ENCODE results near the gene CMTM8.

The CMTM8 gene

DNA sequence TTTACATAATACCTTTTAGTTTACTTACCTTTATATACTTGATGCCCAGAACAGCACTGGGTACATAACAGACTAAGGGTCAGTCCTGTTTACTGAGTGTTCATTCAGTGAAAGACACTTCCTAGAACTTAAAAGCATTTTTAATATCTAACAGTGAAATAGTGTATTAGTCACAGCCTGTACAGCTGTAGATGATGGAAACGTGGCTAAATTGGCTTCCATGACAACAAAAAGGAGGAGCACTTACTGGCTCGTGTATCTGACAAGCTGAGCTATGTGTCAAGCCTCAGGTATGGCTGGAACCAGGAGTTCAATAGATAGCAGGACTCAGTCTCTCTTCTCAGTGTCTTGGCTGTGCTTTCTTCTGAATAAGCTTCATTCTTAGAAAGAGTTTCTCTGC lies 40.2 kb downstream of the CMTM8 start:
- ChIA-PET POLR2A (no interaction called here), CTCF (no interaction called here)
- TF ChIP-seq SP1 (IDR thresholded peaks at IDR 0.05) (no peak), LEF1 (IDR thresholded peaks at IDR 0.05; ENCODE audit: borderline replicate concordance) (no peak), ELF4 (IDR thresholded peaks at IDR 0.05) (no peak), NFRKB (IDR thresholded peaks at IDR 0.05) (no peak), HDGF (IDR thresholded peaks at IDR 0.05; ENCODE audit: borderline replicate concordance) (no peak), SUZ12 (IDR thresholded peaks at IDR 0.05) (no peak), CTBP1 (IDR thresholded peaks at IDR 0.05; ENCODE audit: borderline replicate concordance) (no peak), FOXK2 (IDR thresholded peaks at IDR 0.05) (no peak), ARNT (IDR thresholded peaks at IDR 0.05) (no peak), FOXM1 (IDR thresholded peaks at IDR 0.05; ENCODE audit: borderline replicate concordance) (no peak), ZNF384 (IDR thresholded peaks at IDR 0.05) (no peak), L3MBTL2 (conservative IDR thresholded peaks at IDR 0.05) (no peak), TARDBP (IDR thresholded peaks at IDR 0.05) (no peak), FOXA1 (IDR thresholded peaks at IDR 0.05) (no peak), BHLHE40 (IDR thresholded peaks at IDR 0.05; ENCODE audit: borderline replicate concordance) (no peak)
- TF ChIP-seq, protein P1, sequence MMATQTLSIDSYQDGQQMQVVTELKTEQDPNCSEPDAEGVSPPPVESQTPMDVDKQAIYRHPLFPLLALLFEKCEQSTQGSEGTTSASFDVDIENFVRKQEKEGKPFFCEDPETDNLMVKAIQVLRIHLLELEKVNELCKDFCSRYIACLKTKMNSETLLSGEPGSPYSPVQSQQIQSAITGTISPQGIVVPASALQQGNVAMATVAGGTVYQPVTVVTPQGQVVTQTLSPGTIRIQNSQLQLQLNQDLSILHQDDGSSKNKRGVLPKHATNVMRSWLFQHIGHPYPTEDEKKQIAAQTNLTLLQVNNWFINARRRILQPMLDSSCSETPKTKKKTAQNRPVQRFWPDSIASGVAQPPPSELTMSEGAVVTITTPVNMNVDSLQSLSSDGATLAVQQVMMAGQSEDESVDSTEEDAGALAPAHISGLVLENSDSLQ (IDR thresholded peaks at IDR 0.05), result no peak
- DNase-seq (ENCODE audit: extremely low spot score), result no peak

DNA sequence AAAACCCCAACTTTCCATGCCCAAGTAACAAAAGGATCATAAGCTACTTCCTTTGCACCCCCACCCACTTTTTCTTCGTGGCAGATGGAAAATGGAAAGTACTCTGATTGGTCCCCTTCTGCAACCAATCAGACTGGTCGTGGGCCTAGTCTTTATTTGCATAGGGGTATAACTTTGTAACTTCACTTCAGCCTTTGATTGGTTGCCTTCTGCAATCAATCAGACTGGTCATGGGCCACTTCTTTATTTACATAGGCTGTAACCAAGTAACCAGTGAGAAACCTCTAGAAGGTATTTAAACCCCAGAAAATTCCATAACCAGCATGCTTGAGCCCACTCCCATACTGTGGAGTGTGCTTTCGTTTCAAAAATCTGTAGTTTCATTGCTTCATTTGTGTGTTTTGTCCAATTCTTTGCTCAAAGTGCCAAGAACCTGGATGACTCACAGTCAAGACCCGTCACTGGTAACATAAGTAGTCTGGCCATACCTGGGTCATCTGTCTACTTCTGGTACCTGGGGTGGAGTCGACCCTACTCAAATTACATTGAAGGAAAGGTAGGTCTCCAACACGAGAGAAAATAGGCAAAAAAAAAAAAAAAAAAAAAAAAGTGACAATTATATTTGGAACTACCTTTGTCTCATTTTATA lies 41.9 kb downstream of the CMTM8 start:
- no peak for DNase-seq (ENCODE audit: extremely low spot score)
- ChIA-PET CTCF (no interaction called here), POLR2A (no interaction called here)
- TF ChIP-seq L3MBTL2 (conservative IDR thresholded peaks at IDR 0.05), result no peak
- TF ChIP-seq ZNF384 (IDR thresholded peaks at IDR 0.05), result no peak
- TF ChIP-seq, protein P1 (IDR thresholded peaks at IDR 0.05), result peak; percentile 60
- TF ChIP-seq HDGF (IDR thresholded peaks at IDR 0.05; ENCODE audit: borderline replicate concordance), result no peak

DNA sequence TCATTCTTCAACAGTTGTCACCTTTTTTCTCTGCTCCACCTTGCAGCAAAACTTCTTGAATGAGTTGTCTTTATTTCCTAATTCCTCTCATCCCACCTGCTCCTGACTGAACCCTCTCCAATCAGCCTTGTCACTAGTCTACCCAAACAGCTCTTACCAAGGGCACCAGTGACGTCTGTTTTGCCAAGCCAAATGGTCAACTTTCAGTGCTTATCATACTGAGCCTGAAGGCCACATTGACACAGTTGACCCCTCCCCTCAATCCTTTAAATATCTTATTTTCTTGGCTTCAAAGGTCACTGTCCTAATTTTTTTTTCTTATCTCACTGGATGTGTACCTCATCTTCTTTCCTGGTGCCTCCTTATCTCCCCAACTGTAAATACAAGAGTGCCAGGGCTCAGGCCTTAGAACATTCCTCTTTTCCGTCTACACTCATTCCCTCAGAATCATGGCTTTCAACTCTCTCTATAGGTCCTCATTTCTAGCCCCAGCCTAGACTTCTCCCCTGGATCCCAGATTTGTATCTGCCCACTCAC lies 43.2 kb downstream of the CMTM8 start:
- ChIA-PET CTCF (no interaction called here), POLR2A (no interaction called here)
- no peak for DNase-seq (ENCODE audit: extremely low spot score)
- TF ChIP-seq SP1 (IDR thresholded peaks at IDR 0.05), result no peak
- TF ChIP-seq CTBP1 (IDR thresholded peaks at IDR 0.05; ENCODE audit: borderline replicate concordance), result no peak
- TF ChIP-seq SUZ12 (IDR thresholded peaks at IDR 0.05), result no peak
- TF ChIP-seq BHLHE40 (IDR thresholded peaks at IDR 0.05; ENCODE audit: borderline replicate concordance), result no peak
- TF ChIP-seq TARDBP (IDR thresholded peaks at IDR 0.05), result no peak
- TF ChIP-seq ELF4 (IDR thresholded peaks at IDR 0.05), result no peak

DNA sequence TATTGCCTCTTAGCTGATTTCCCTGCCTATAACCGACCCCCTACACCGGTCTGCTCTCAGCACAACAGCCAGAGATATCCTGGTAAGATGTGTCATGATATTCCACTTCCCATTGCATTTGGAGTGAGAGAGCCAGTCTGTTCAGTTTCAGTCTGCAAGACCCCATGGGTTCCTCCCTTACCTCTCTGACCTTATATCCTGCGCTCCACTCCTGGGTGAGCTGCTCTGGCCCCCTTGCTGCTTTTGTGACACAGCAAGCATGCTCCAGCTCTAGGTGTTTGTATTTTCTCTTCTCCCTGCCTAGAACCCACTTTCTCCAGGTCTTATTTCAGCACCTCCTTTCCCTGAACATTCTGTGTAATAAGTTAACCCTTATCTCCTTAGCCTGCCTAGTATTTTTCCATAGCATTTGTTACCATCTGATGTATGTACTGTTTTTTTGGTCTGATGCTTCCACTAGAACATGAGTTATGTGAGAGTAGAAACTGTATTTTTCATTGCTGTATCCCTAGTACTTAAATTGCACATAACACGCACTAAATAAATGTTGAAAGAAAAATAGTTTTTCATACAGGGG lies 44.2 kb downstream of the CMTM8 start:
- CTCF ChIA-PET, result no interaction called here

DNA sequence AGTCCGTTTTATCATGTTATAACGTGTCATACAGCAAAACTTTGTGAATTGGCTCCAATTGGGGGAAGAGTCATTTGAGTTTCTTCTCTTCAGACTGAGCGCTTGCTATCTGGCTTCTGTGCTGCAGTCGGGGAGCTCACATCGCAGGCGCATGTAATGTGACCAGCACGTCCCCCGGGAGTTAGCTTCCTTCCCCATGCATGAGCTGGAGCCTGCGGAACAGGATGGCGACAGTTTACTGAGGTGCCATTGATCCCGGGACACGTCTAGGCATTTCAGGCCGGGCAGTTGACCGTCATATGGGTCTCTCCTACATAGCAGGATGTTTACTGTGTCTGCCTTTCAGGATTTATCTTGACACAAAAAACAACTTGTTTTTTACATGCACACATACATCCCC lies 44.8 kb downstream of the CMTM8 start:
- POLR2A ChIA-PET, result no interaction called here
- CTCF ChIA-PET, result no interaction called here
- TF ChIP-seq, protein P1 (IDR thresholded peaks at IDR 0.05), result no peak
- TF ChIP-seq CTBP1 (IDR thresholded peaks at IDR 0.05; ENCODE audit: borderline replicate concordance) (no peak), ELF4 (IDR thresholded peaks at IDR 0.05) (no peak)
- no peak for DNase-seq (ENCODE audit: extremely low spot score)

More for the DNA sequence above, 44.2 kb downstream of the CMTM8 start:
- POLR2A ChIA-PET, result no interaction called here
- DNase-seq (ENCODE audit: extremely low spot score), result no peak
- TF ChIP-seq ZNF384 (IDR thresholded peaks at IDR 0.05) (no peak), ELF4 (IDR thresholded peaks at IDR 0.05) (no peak), FOXA1 (IDR thresholded peaks at IDR 0.05) (no peak), ARNT (IDR thresholded peaks at IDR 0.05) (no peak), FOXK2 (IDR thresholded peaks at IDR 0.05) (no peak), BHLHE40 (IDR thresholded peaks at IDR 0.05; ENCODE audit: borderline replicate concordance) (no peak), TARDBP (IDR thresholded peaks at IDR 0.05) (no peak), NFRKB (IDR thresholded peaks at IDR 0.05) (no peak), SUZ12 (IDR thresholded peaks at IDR 0.05) (no peak), FOXM1 (IDR thresholded peaks at IDR 0.05; ENCODE audit: borderline replicate concordance) (no peak), HDGF (IDR thresholded peaks at IDR 0.05; ENCODE audit: borderline replicate concordance) (no peak), SP1 (IDR thresholded peaks at IDR 0.05) (no peak), L3MBTL2 (conservative IDR thresholded peaks at IDR 0.05) (no peak), LEF1 (IDR thresholded peaks at IDR 0.05; ENCODE audit: borderline replicate concordance) (no peak), CTBP1 (IDR thresholded peaks at IDR 0.05; ENCODE audit: borderline replicate concordance) (no peak)
- TF ChIP-seq, protein P1 (IDR thresholded peaks at IDR 0.05), result no peak
